Neural progenitor cell (in vitro differentiated cells): ENCODE measurements around the gene CDC14C.

Experiments used
- EZH2 ChIP-seq: fragments of 200-600 bp; sonication (generic); IDR thresholded peaks from 2 replicates; pipeline ENCODE4 v1.6.1; 2017; ENCODE audit warnings: antibody characterized with exemption, mild to moderate bottlenecking, moderate library complexity
- EZH2phosphoT487 ChIP-seq: fragments of 200-600 bp; sonication (generic); IDR thresholded peaks from 2 replicates; pipeline ENCODE4 v1.6.1; 2017; ENCODE audit warnings: antibody characterized with exemption
- TF ChIP-seq, protein P1 (sequence below): fragments of 200-600 bp; sonication (generic); IDR thresholded peaks from 2 replicates; pipeline ENCODE4 v1.5.1; 2017; ENCODE audit warnings: antibody characterized with exemption, mild to moderate bottlenecking

GRCh38 chr7:48904975-48905374 lies 19.4 kb upstream of the CDC14C start:
- TF ChIP-seq EZH2 = no peak
- TF ChIP-seq, protein P1, sequence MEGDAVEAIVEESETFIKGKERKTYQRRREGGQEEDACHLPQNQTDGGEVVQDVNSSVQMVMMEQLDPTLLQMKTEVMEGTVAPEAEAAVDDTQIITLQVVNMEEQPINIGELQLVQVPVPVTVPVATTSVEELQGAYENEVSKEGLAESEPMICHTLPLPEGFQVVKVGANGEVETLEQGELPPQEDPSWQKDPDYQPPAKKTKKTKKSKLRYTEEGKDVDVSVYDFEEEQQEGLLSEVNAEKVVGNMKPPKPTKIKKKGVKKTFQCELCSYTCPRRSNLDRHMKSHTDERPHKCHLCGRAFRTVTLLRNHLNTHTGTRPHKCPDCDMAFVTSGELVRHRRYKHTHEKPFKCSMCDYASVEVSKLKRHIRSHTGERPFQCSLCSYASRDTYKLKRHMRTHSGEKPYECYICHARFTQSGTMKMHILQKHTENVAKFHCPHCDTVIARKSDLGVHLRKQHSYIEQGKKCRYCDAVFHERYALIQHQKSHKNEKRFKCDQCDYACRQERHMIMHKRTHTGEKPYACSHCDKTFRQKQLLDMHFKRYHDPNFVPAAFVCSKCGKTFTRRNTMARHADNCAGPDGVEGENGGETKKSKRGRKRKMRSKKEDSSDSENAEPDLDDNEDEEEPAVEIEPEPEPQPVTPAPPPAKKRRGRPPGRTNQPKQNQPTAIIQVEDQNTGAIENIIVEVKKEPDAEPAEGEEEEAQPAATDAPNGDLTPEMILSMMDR = no peak
- no peak for TF ChIP-seq EZH2phosphoT487
